Cardiac fibroblast (primary cell): ENCODE results near the gene C1orf159.

Experiments
- DNase-seq, 2 donors: peaks; one replicate each; pipeline versions ENCODE4 v3.0.0 to v3.0.0-alpha.2; 2010; ENCODE audit warnings: low read depth in 2 of 2
- H3K4me3 ChIP-seq, 2 donors: replicated peaks in 1 of 2; 1 replicate in 1 of 2; 2 replicates in 1 of 2; pipeline ENCODE4 v1.5.1; 2011; ENCODE audit warnings: low read depth in 2 of 2, low read length in 2 of 2, mild to moderate bottlenecking in 2 of 2, moderate library complexity in 1 of 2
- TF ChIP-seq, protein P1 (sequence below): IDR thresholded peaks from one replicate; pipeline ENCODE4 v1.5.1; 2011; ENCODE audit warnings: low read depth, mild to moderate bottlenecking, low read length, inconsistent platforms

C1orf159 gene

GRCh38 chr1:1035291-1035943 is 80.5 kb downstream of the C1orf159 start:
- DNase-seq, result no peak
- TF ChIP-seq, protein P1, sequence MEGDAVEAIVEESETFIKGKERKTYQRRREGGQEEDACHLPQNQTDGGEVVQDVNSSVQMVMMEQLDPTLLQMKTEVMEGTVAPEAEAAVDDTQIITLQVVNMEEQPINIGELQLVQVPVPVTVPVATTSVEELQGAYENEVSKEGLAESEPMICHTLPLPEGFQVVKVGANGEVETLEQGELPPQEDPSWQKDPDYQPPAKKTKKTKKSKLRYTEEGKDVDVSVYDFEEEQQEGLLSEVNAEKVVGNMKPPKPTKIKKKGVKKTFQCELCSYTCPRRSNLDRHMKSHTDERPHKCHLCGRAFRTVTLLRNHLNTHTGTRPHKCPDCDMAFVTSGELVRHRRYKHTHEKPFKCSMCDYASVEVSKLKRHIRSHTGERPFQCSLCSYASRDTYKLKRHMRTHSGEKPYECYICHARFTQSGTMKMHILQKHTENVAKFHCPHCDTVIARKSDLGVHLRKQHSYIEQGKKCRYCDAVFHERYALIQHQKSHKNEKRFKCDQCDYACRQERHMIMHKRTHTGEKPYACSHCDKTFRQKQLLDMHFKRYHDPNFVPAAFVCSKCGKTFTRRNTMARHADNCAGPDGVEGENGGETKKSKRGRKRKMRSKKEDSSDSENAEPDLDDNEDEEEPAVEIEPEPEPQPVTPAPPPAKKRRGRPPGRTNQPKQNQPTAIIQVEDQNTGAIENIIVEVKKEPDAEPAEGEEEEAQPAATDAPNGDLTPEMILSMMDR, result no peak
- no peak overlapping the region for H3K4me3 ChIP-seq

DNA sequence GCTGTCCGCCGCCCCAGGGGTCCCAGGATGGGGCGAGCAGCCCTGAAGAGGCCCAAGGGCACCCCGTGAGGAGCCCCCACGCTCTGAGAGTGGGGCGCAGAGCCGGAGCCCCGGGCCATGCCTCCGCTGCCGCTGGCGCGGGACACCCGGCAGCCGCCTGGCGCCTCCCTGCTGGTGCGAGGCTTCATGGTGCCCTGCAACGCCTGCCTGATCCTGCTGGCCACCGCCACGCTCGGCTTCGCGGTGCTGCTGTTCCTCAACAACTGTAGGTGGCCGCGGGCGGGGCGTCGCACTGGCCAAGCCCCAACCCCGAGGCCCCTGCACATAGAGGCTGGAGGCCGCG is 81.5 kb downstream of the C1orf159 start:
- DNase-seq, result no peak
- H3K4me3 ChIP-seq, result no peak overlapping the region
- TF ChIP-seq, protein P1, result no peak

GRCh38 chr1:1033731-1034438 is 82.0 kb downstream of the C1orf159 start:
- H3K4me3 ChIP-seq, result no peak overlapping the region
- TF ChIP-seq, protein P1, result no peak
- no peak for DNase-seq

GRCh38 chr1:1033009-1033587 is 82.8 kb downstream of the C1orf159 start:
- TF ChIP-seq, protein P1, result peak; percentile 62
- peak; percentile 64 to 76 for DNase-seq
- peak overlapping the region; percentile 26 to 41 for H3K4me3 ChIP-seq

DNA sequence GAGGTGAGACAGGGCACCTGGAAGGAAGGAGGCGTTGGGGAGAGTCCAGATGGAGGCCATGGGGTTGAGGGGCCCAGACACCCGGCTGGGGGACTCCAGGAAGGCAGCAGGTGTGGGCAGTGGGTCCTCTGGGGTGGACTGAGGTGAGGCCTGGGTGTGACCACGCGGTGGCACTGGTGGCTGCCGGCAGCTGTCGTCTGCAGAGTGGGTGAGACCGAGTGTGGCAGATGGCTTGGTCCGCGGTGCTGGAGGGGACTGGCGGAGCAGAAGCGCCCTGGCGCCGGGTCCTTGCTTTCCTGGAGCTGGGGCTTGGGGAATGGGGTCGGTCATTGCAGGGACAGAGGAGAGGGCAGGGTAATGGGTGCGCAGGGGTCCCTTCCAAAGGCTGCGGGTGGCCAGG is 83.5 kb downstream of the C1orf159 start:
- TF ChIP-seq, protein P1, result peak; percentile 2
- H3K4me3 ChIP-seq, result peak overlapping the region in 1 of 2 donors; percentile 26
- no peak for DNase-seq
